ENCODE measurements around the gene COL4A1. TPM values are rescaled to one million over a fixed set of nuclear protein-coding genes. Genes with fewer than 3 reads are reported as not detected.

The COL4A1 gene
- total and polyA plus RNA-seq, 2 of the 13 experiments (the other 11 are each of a cell fraction or from before 2014, with no cell fraction given) = not detected

DNA sequence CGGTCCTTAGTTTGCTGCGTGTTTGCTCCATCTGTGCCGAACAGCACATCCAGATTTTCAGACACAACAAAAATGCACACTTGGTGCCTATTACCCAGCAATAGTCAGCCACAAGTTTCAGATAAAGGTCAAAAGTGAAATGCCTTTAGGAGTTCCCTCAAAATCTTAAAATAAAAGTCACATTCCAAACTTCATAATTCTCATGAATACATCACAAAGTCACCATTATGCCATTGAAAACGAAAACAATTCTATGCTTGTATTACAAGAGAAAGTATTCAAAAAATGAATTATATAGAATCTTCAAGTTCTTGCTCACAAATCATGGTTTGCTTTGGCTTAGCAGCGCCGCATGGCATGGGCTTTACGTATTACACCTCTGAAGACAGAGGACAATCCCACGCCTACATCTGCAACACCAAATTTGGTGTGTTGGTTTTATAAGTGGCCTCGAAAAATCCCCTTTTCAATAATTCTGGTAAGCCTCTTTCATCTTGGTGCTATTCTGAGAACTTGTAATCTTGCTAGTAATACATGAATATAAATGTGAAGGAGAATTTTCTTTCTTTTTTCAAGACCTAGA lies 26.6 kb downstream of the COL4A1 start:
- FAIRE-seq (no peak), ATAC-seq (no peak), DNase-seq (ENCODE audit: low spot score) (no peak)
- ChIA-PET POLR2A (no interaction called here), CTCF (ENCODE audit: low intra/inter-chr PET ratio, low total read pairs) (no interaction called here)
- Histone ChIP-seq H4K20me1 (ENCODE audit: insufficient read depth, low read length) (no peaks in the 10 kb centered on the region), H3K4me3 (replicated peaks in 1 of 3; ENCODE audit: insufficient read depth in 1 of 3, low read depth in 2 of 3, low read length in 3 of 3) (no peak overlapping the region), H3K27me3 (ENCODE audit: control insufficient read depth in 1 of 2, insufficient read depth in 2 of 2, low read length in 2 of 2) (peaks cover under 1 to 17% of the 10 kb centered on the region in 2 experiments; a peak in 3 of 5 replicates), H3K4me1 (ENCODE audit: insufficient read depth, low read length) (no peaks in the 10 kb centered on the region), H3K36me3 (replicated peaks in 1 of 2; ENCODE audit: control insufficient read depth in 1 of 2, insufficient read depth in 2 of 2, low read length in 2 of 2) (no peaks in the 10 kb centered on the region), H3K9me3 (ENCODE audit: low read length) (no peaks in the 10 kb centered on the region), H2AFZ (ENCODE audit: low read length) (no peak overlapping the region), H3K4me2 (ENCODE audit: low read depth, low read length) (no peak overlapping the region), H3K9ac (ENCODE audit: insufficient read depth, low read depth, low read length) (no peak overlapping the region), H3K27ac (ENCODE audit: extremely low read length, insufficient read depth, low read length) (no peak overlapping the region), H3K79me2 (ENCODE audit: insufficient read depth, low read length) (no peaks in the 10 kb centered on the region)
- intact Hi-C loops (cut with micrococcal nuclease; ENCODE audit: unreplicated experiment) = no loop called here
- 24% methylated on average over 9 of the region's 9 CpGs for WGBS (ENCODE audit: low lambda C conversion rate)
- in situ Hi-C loops (cut with HindIII; ENCODE audit: extremely low pct_ligation_motif_present, low pct_unique_long_range_greater_than_20kb) = no loop called here
- no TSS peak for BruUV-seq (replicated peaks)
- TF ChIP-seq ZNF546 (CRISPR knock-in tag; conservative IDR thresholded peaks at IDR 0.05) (no peak), NPAS2 (CRISPR knock-in tag; IDR thresholded peaks at IDR 0.05; ENCODE audit: borderline replicate concordance) (no peak)

DNA sequence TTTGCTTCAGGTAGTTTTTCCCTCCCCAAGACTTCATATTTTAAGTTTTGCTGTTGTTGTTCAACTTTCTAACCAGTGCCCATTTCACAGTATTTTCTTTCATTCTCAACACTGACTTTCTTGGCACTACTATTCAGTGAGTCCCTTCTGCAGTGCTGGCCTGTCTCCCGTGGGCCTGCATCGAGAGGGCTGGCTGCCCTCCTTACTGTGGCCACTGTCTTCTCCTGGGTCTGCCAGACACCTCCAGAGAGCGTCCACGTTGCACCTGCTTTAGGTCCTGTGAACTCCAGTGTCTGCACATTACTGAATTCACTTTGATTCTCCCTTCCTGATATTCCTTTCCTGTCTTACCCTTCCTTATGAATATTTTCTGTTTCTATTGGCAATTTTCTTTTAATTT lies 27.3 kb downstream of the COL4A1 start:
- Histone ChIP-seq H3K27me3 (ENCODE audit: control insufficient read depth in 1 of 2, insufficient read depth in 2 of 2, low read length in 2 of 2) (peaks cover 0 to 14% of the 10 kb centered on the region in 2 experiments; a peak in 3 of 5 replicates), H3K27ac (ENCODE audit: extremely low read length, insufficient read depth, low read length) (no peak overlapping the region), H3K36me3 (replicated peaks in 1 of 2; ENCODE audit: control insufficient read depth in 1 of 2, insufficient read depth in 2 of 2, low read length in 2 of 2) (no peaks in the 10 kb centered on the region), H2AFZ (ENCODE audit: low read length) (no peak overlapping the region), H3K9me3 (ENCODE audit: low read length) (no peaks in the 10 kb centered on the region), H4K20me1 (ENCODE audit: insufficient read depth, low read length) (no peaks in the 10 kb centered on the region), H3K4me3 (replicated peaks in 1 of 3; ENCODE audit: insufficient read depth in 1 of 3, low read depth in 2 of 3, low read length in 3 of 3) (no peak overlapping the region), H3K4me1 (ENCODE audit: insufficient read depth, low read length) (no peaks in the 10 kb centered on the region), H3K9ac (ENCODE audit: insufficient read depth, low read depth, low read length) (no peak overlapping the region), H3K79me2 (ENCODE audit: insufficient read depth, low read length) (no peaks in the 10 kb centered on the region), H3K4me2 (ENCODE audit: low read depth, low read length) (no peak overlapping the region)
- CTCF ChIA-PET (ENCODE audit: low intra/inter-chr PET ratio, low total read pairs) = no interaction called here
- DNase-seq (ENCODE audit: low spot score) (no peak), FAIRE-seq (no peak), ATAC-seq (no peak)
- intact Hi-C loops (cut with micrococcal nuclease; ENCODE audit: unreplicated experiment) = no loop called here
- in situ Hi-C loops (cut with HindIII; ENCODE audit: extremely low pct_ligation_motif_present, low pct_unique_long_range_greater_than_20kb) = no loop called here
- POLR2A ChIA-PET = no interaction called here
- TF ChIP-seq TEAD2 (CRISPR knock-in tag; IDR thresholded peaks at IDR 0.05) = no peak
- TF ChIP-seq HNRNPLL (IDR thresholded peaks at IDR 0.05; ENCODE audit: low read depth, low read length, poor library complexity, severe bottlenecking) = no peak
- BruUV-seq (replicated peaks) = no TSS peak
- WGBS (ENCODE audit: low lambda C conversion rate) = 1% methylated on average over 4 of the region's 4 CpGs
